ENCODE results near the gene CD300C. TPM values are rescaled to one million over a fixed set of nuclear protein-coding genes. Genes with fewer than 3 reads are reported as not detected.
"Not testable (repeated sequence)": the region's sequence is repeated elsewhere in the genome, so short reads cannot be mapped to it uniquely, and the experiment has no call there.

Gene CD300C
- total RNA-seq, 4 donors from 2014 or later, result 0.54 to 2.3 TPM; not detected in 2

GRCh38 chr17:74574489-74575142 lies 28.7 kb upstream of the CD300C start:
- Histone ChIP-seq H3K9me3 (peaks cover 0 to 8% (median 0%) of the 10 kb centered on the region in 3 donors), H3K36me3 (no peaks in the 10 kb centered on the region), H3K4me3 (no peak overlapping the region), H3K27me3 (peaks cover 36% of the 10 kb centered on the region), H3K27ac (no peak overlapping the region), H3K4me1 (no peaks in the 10 kb centered on the region)
- no peak for ATAC-seq
- TF ChIP-seq POLR2A (IDR thresholded peaks at IDR 0.05) (no peak), POLR2AphosphoS5 (IDR thresholded peaks at IDR 0.05) (no peak), CTCF (IDR thresholded peaks at IDR 0.05) (no peak), EP300 (IDR thresholded peaks at IDR 0.05) (no peak)
- 64 to 78% methylated on average over 5 of the region's 5 CpGs for WGBS, 2 donors (ENCODE audit: low coverage in 1 of 2)

GRCh38 chr17:74573635-74574034 lies 27.7 kb upstream of the CD300C start:
- not testable (repeated sequence) for H3K27ac ChIP-seq, ATAC-seq, H3K4me3 ChIP-seq, H3K36me3 ChIP-seq, H3K9me3 ChIP-seq, H3K4me1 ChIP-seq
- H3K27me3 ChIP-seq, result peaks cover 32% of the 10 kb centered on the region

- TF ChIP-seq EP300 (IDR thresholded peaks at IDR 0.05), result no peak
- no peak for TF ChIP-seq POLR2AphosphoS5 (IDR thresholded peaks at IDR 0.05)
- no peak for TF ChIP-seq POLR2A (IDR thresholded peaks at IDR 0.05)
- TF ChIP-seq CTCF (IDR thresholded peaks at IDR 0.05), result no peak
- no peaks in the 10 kb centered on the region for H3K36me3 ChIP-seq
- no peak for ATAC-seq
- WGBS, 2 donors (ENCODE audit: low coverage in 1 of 2), result 20 to 100% methylated on average over 1 of the region's 3 CpGs
- no peak overlapping the region for H3K27ac ChIP-seq
- no peaks in the 10 kb centered on the region for H3K4me1 ChIP-seq
- peaks cover 0 to 8% (median 0%) of the 10 kb centered on the region in 3 donors for H3K9me3 ChIP-seq
- H3K4me3 ChIP-seq, result no peak overlapping the region
- peaks cover 32% of the 10 kb centered on the region for H3K27me3 ChIP-seq
These were observed 27.3 kb upstream of the CD300C start for GRCh38 chr17:74573169-74573568.

GRCh38 chr17:74571621-74572270 lies 25.8 kb upstream of the CD300C start:
- TF ChIP-seq CTCF (IDR thresholded peaks at IDR 0.05) (no peak), POLR2A (IDR thresholded peaks at IDR 0.05) (no peak), POLR2AphosphoS5 (IDR thresholded peaks at IDR 0.05) (no peak), EP300 (IDR thresholded peaks at IDR 0.05) (no peak)
- no peaks in the 10 kb centered on the region for H3K36me3 ChIP-seq
- peaks cover 32% of the 10 kb centered on the region for H3K27me3 ChIP-seq
- no peaks in the 10 kb centered on the region for H3K4me1 ChIP-seq
- no peak overlapping the region for H3K27ac ChIP-seq
- H3K4me3 ChIP-seq, result no peak overlapping the region
- no peak for ATAC-seq
- H3K9me3 ChIP-seq, result peaks cover 0 to 8% (median 0%) of the 10 kb centered on the region in 3 donors
- 79% methylated on average over 4 of the region's 4 CpGs; no CpG with 5 or more reads in 1 of the 2 donors for WGBS, 2 donors (ENCODE audit: low coverage in 1 of 2)

- Histone ChIP-seq H3K4me1 (no peaks in the 10 kb centered on the region), H3K36me3 (no peaks in the 10 kb centered on the region), H3K27me3 (peaks cover 40% of the 10 kb centered on the region), H3K27ac (no peak overlapping the region), H3K4me3 (no peak overlapping the region), H3K9me3 (peaks cover 0 to 8% (median 0%) of the 10 kb centered on the region in 3 donors)
- 71 to 77% methylated on average over 9 to 15 of the region's 32 CpGs for WGBS, 2 donors (ENCODE audit: low coverage in 1 of 2)
- TF ChIP-seq POLR2A (IDR thresholded peaks at IDR 0.05), result no peak
- peak; percentile 86 for TF ChIP-seq POLR2AphosphoS5 (IDR thresholded peaks at IDR 0.05)
- peak; percentile 38 for ATAC-seq
These were observed 23.4 kb upstream of the CD300C start for GRCh38 chr17:74569020-74570003.
